GM19328 (cell line): ENCODE measurements around the gene CCDC57.

ENCODE experiments used
- ATAC-seq: cut with Tn5 transposase; IDR thresholded peaks from one replicate; pipeline ENCODE4 v1.9.1; 2021; ENCODE audit warnings: mild to moderate bottlenecking, moderate library complexity; ENCODE audit not compliant: unreplicated experiment

The CCDC57 gene

GRCh38 chr17:82097184-82097918 is 115.3 kb downstream of the CCDC57 start:
- peak; percentile 2 for ATAC-seq

GRCh38 chr17:82096709-82097183 is 115.9 kb downstream of the CCDC57 start:
- no peak for ATAC-seq

GRCh38 chr17:82095777-82096708 is 116.6 kb downstream of the CCDC57 start:
- no peak for ATAC-seq

- no peak for ATAC-seq
These were observed 117.5 kb downstream of the CCDC57 start for GRCh38 chr17:82094931-82095776.

- ATAC-seq: no peak
These were observed 119.5 kb downstream of the CCDC57 start for GRCh38 chr17:82092995-82093751.

- no peak for ATAC-seq
These were observed 120.0 kb downstream of the CCDC57 start for GRCh38 chr17:82092628-82092994.

- no peak for ATAC-seq
These were observed 120.5 kb downstream of the CCDC57 start for GRCh38 chr17:82092094-82092586.

GRCh38 chr17:82091264-82092066 is 121.2 kb downstream of the CCDC57 start:
- no peak for ATAC-seq

GRCh38 chr17:82090549-82091263 is 121.9 kb downstream of the CCDC57 start:
- ATAC-seq: no peak

- no peak for ATAC-seq
These were observed 122.7 kb downstream of the CCDC57 start for GRCh38 chr17:82089723-82090548.

GRCh38 chr17:82088838-82089722 is 123.6 kb downstream of the CCDC57 start:
- ATAC-seq: no peak

- ATAC-seq: no peak
These were observed 124.4 kb downstream of the CCDC57 start for GRCh38 chr17:82087961-82088837.

- ATAC-seq: no peak
These were observed 125.4 kb downstream of the CCDC57 start for GRCh38 chr17:82086941-82087906.

GRCh38 chr17:82085931-82086764 is 126.5 kb downstream of the CCDC57 start:
- ATAC-seq: no peak
